HFF-Myc (cell line): ENCODE measurements around the gene GAS6.

Experiments used
- DNase-seq: peaks from one replicate; pipeline ENCODE4 v3.0.0-alpha.2; 2011; ENCODE audit warnings: low read depth; ENCODE audit errors: extremely low read depth
- H3K4me3 ChIP-seq: replicated peaks from 2 replicates; pipeline ENCODE4 v1.5.1; 2011; ENCODE audit warnings: low read depth, mild to moderate bottlenecking, control low read depth, low read length
- TF ChIP-seq, protein P1 (sequence below): IDR thresholded peaks from 2 replicates; pipeline ENCODE4 v1.5.1; 2012; ENCODE audit warnings: mild to moderate bottlenecking, low read depth, low read length, control low read depth; ENCODE audit errors: missing control alignments

The GAS6 gene

DNA sequence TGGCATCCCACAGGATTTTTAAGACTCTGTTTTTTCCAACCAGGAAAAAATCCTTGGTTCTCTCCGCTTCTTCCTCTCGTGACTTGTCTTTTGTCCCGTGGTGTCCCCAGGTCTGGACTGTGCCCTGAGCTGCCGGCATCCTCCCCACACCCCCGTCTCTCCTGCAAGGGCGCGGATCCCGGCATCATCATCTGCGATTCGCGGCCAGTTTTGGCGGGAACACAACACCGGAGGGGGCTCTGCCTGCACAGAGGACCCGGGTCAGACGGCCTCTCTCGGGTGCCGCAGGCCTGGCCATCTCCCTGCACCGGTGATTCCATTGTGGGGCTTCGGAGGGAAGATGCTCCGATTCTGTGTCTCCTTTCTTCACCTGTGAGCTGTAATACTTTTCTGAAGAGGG lies 18.8 kb upstream of the GAS6 start:
- no peak for DNase-seq
- TF ChIP-seq, protein P1, sequence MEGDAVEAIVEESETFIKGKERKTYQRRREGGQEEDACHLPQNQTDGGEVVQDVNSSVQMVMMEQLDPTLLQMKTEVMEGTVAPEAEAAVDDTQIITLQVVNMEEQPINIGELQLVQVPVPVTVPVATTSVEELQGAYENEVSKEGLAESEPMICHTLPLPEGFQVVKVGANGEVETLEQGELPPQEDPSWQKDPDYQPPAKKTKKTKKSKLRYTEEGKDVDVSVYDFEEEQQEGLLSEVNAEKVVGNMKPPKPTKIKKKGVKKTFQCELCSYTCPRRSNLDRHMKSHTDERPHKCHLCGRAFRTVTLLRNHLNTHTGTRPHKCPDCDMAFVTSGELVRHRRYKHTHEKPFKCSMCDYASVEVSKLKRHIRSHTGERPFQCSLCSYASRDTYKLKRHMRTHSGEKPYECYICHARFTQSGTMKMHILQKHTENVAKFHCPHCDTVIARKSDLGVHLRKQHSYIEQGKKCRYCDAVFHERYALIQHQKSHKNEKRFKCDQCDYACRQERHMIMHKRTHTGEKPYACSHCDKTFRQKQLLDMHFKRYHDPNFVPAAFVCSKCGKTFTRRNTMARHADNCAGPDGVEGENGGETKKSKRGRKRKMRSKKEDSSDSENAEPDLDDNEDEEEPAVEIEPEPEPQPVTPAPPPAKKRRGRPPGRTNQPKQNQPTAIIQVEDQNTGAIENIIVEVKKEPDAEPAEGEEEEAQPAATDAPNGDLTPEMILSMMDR, result no peak
- no peak overlapping the region for H3K4me3 ChIP-seq

DNA sequence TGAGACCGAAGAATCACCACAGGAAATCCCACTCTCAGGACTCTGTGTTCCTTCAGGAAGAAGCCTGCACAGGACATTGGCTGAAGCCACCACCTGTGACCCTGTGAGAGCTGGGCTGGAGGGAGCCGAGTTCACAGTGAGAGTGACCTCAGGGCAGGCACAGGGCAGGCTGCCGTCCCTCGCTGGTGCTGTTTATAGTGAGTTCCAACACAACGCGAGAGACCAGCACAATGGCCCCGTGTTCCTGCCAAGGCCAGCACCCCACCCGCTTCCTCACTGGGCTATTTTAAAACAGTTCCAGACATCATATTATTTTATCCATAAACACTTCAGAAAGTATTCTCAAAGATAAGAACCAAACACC lies 18.4 kb upstream of the GAS6 start:
- TF ChIP-seq, protein P1, result no peak
- H3K4me3 ChIP-seq, result no peak overlapping the region
- no peak for DNase-seq

DNA sequence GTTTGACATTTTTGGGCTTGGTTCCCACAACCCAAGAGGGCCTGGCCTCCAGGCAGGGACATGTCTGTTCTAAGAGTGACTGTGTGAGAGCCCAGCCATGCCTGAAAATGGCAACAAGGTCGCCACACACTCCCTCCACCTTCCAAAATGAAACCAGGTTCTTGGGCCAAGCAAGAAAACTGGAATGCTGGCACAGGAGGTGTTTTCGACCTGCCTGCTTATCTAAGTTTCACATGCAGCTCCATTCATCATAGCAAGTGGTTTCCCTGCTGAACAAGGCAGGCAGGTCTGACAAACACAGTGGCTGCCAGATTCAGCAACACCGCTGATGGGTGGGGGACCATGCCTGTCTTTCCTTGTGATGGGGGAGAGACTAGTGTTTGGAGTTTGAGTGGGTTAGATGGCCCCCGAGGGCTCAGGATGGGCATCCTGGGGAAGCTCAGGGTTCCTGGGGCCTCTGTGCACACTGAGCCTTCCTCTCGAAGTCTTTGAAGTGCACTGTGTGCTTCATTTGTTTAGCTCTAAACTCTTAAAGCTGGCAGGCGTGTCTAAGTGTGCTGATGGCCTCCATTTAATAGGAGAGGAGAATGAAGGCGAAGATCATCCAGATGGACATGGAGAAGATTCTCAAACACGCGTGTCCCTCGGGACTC lies 17.9 kb upstream of the GAS6 start:
- DNase-seq, result no peak
- H3K4me3 ChIP-seq, result no peak overlapping the region
- TF ChIP-seq, protein P1, result no peak

DNA sequence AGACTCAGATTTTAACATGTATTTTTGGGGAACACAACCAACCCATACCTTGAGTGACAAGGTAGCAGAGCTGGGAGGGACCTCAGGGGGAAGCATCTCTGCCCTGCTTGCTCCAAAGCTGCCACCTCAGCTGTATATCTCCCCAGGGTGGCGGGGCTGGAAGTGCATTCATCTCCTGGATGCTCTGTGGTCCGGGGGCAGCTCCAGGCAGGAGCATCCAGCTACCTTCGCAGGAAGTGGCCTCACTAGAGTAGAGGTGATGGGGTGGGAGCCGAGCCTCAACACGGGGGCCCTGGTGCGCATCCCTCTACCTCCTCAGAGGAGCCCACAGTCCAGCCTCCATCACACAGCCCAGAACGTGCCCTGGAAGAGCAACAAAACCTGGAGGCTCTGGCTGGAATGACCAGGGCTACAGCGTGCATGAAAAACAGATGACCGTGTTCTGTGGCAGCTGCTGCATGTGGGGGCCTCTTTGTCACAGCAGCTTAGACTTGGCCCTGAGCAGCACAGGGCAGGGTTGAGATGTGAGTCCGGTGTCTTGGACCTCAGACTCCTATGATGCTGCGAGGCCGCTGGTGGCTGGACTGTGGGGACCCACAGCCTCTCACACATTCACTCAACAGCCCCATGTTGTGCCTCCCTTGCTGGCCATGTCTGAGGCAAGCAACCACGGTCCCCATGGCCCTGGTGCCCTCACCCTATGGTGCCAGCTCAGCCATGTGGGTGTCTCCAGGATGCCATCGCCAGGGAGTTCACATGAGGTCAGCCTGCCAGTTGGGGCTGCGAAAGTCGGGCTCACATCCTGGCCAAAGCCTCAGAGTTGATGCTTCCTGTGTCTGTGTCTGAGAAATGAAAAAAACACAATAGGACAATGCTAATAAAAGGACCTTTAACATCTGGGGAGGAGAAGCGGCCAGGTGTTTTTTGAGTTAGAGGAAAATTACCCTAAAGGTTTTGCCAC lies 17.1 kb upstream of the GAS6 start:
- H3K4me3 ChIP-seq, result no peak overlapping the region
- DNase-seq, result no peak
- TF ChIP-seq, protein P1, result no peak

DNA sequence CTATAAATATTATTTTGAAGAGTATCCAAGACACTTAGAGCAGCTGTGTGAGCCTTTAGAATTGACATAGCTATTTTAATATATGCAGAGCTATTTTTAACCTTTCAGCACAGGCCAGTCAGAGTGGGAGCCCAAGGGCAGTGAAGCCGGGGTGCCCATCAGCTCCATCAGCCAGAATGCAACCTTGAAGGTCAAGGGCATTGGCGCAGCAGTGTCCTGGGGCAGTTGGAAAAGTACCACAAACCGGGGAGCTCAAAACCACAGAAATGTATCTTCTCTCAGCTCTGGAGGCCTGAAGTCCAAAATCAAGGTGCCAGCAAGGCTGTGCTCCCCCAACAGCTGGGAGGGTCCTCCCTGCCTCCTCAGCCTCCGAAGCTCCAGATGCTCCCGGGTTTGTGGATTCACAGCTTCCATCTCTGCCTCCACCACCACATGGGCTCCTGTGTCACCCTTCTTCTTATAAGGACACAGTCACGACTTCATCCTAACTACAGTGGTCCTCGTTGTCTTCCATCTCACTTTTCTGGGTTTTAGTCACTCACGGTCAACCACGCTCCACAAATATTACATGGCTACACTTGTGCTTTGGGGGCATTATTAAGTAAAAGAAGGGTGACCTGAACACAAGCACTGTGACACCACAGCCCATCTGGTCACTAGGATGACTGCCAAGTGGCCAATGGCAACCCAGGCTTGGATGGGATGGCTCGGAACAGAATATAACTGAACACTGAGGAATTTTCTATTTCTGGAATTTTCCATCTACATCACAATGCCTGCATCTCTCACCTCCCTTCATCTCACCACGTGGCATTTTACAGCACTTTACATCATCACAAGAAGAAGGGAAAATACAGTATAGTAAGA lies 15.9 kb upstream of the GAS6 start:
- TF ChIP-seq, protein P1, result no peak
- DNase-seq, result no peak
- no peak overlapping the region for H3K4me3 ChIP-seq

DNA sequence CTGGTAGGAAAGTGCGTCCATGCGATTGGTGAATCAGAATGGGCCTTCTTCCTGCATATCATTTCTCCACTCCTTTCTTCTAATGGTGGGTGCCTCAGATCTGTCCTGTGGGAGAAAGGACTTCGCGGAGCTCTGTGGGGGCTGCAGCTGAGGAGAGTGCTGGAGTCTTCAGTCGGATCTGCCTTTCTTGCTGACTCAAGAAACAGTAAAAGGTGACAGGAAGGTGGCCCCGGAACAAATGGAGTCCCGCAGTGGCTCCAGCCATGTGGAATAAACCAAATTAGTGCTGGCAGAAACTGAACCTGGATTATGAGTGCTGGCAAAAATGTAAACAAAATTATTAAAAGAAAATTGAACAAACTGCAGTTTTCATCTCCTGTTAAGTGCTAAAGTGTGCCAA lies 15.1 kb upstream of the GAS6 start:
- no peak overlapping the region for H3K4me3 ChIP-seq
- no peak for DNase-seq
- TF ChIP-seq, protein P1, result no peak
